HG02642 (cell line): ENCODE data around the gene ALG14.

ENCODE experiments used
- ATAC-seq: cut with Tn5 transposase; IDR thresholded peaks from one replicate; pipeline ENCODE4 v1.9.1; 2021; ENCODE audit warnings: mild to moderate bottlenecking; ENCODE audit not compliant: unreplicated experiment, poor library complexity

Gene ALG14

DNA sequence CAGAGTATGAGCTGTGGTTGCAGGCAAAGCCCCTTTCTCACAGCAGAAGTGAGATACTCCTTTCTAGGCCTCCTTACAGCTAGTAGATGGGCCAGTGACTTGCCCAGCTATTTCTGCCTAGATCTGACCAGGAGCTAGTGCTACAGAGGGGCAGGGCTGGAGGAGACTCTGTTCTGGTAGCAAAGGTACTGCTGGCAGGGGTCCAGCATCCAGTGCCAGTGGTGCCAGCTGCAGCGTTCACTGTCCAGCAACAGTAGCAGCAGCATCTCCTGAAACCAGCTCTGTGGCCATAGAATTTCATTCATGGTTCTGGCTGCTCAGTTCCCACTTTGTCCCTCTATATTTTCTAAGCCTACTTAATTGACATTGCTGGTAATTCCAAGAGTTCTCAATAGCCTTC lies 83.4 kb downstream of the ALG14 start:
- ATAC-seq, result no peak

- no peak for ATAC-seq
Measured at GRCh38 chr1:94988356-94988755, 84.4 kb downstream of the ALG14 start.

DNA sequence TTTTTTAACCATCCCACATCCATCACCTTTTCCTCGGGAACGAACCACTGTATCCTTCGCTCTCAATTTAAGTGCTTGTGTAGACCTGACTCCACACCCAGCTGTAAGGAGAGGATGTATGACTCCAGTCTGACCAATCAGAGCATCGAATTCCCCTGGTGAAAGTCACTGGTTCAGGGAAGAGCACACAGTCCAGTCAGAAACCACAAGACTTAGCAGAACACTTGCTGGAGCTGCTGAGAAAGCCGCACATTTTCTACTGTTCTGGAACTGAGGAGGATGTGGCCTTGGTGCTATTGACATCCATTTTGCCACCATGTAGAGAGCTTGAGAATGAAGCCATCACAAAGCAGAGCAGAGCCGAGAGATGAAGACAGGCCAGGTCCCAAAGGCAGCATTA lies 86.0 kb downstream of the ALG14 start:
- no peak for ATAC-seq

GRCh38 chr1:94983171-94983739 lies 89.5 kb downstream of the ALG14 start:
- no peak for ATAC-seq

GRCh38 chr1:94982398-94982797 lies 90.4 kb downstream of the ALG14 start:
- ATAC-seq, result no peak

DNA sequence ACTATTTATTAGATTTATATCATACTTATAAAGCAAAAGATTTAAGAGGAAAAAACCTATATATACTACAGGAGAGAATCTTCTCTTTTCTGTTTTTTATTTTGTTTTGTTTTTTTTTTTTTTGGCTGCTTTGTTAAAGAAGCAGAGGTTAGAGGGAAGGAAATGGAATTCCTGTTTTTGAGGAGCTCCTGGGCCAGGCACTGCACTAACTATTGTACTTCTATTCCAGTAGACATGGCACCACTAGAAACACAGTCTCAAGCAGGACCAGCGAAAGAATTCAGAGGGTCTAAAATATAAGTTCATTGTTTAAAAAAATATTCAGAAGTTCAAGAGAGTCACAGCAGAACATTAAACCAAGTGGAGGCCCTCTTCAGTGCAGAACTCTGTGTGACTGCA lies 91.2 kb downstream of the ALG14 start:
- ATAC-seq, result no peak

DNA sequence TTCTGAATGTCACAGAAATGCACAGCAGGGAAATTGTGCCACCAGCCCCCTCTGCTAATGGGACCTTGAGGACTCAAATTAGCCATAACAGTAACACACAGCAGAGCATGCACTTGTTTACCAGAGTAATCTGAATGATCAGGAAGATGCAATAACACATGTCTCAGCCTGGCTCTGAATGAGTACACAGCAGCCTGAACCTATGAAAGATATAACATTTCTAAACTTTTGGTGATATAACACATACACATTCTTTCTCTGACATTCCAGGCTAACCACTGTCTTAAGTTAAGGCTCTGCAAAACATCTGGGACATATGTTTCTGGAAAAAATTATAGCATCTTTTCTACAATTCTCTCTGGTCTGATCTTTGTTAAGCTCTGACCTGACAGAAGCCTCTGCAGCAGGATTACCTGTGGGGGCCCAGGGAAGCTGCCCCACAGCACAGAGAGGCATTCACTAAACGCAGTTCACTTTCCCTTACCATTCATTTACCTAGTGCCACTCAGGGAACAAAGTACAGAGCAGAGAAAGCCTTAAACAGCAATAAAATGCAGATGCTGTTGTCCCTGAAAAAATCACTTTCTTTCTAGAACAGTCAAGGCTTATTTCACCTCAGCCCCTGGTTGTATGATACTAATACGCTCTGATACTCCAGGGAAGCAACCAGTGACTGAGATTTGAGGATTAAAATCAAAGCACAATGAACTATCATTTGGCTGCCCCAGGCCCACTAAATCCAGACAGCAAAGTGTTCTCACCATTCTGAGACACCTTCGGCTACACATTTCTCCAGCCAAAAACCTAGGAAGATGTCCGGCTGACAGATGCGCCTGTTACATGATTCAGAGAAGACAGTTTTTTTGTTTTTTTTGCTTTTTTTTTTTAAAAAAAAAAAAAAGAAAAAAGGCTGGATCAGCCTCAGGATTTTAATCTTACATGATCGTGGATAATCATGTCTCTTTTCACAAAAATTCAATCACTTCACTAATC lies 91.9 kb downstream of the ALG14 start:
- ATAC-seq, result no peak

- ATAC-seq, result no peak
Measured at GRCh38 chr1:94979656-94980581, 92.8 kb downstream of the ALG14 start.

GRCh38 chr1:94979131-94979530 lies 93.6 kb downstream of the ALG14 start:
- ATAC-seq, result no peak

GRCh38 chr1:94978401-94978800 lies 94.3 kb downstream of the ALG14 start:
- ATAC-seq, result no peak

DNA sequence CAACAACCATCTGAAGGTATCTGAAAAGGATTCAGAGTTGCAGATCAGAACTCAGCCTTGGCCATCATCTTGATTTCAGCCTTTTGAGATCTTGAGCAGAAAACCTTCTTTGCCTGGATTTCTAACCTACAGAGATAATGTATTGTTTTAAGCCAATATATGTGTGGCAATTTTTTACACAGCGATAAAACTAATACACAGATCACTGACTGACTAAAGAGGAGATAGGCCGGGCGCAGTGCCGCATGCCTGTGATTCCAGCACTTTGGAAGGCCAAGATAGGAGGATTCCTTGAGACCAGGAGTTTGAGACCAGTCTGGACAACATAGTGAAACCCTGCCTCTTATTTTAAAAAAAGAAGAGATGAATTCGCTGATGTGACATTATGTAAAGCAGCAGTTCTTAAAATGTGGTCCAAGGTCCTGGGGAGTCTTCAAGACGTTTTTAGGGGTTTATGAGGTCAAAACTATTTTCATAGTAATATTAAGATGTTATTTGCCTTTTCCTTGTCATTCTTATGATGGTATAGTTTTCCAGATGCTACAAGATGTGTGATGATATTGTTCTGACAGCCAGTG lies 95.7 kb downstream of the ALG14 start:
- ATAC-seq, result no peak

GRCh38 chr1:94974824-94975223 lies 97.9 kb downstream of the ALG14 start:
- no peak for ATAC-seq

GRCh38 chr1:94974241-94974640 lies 98.5 kb downstream of the ALG14 start:
- no peak for ATAC-seq

DNA sequence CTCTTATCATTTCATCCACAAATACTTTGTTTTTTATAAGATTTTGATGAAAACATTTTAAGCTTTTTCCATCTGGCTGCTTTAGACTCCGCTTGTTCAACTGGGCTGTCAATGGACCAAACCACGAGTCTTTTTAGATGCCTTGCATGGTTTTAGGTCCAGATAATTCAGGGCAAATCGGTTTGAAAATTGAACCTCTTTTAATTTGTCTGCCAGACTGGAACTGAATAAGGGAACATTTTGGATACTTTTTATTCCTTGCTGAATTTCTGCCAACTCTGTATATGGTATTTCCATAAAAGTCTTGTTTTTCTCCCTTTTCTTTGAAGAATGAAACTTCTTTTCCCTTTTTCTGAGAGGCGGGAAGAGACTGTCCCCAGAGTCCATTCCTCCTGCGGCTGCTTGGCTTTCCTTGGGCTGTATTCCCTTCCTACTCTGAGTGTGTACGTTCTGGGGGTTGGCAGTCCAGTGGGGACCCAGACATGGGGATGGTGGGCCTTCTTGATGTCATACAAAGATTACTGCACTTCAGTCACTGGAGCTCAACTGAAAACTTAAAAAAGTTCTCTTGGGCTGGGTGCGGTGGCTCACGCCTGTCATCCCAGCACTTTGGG lies 99.3 kb downstream of the ALG14 start:
- ATAC-seq, result no peak

DNA sequence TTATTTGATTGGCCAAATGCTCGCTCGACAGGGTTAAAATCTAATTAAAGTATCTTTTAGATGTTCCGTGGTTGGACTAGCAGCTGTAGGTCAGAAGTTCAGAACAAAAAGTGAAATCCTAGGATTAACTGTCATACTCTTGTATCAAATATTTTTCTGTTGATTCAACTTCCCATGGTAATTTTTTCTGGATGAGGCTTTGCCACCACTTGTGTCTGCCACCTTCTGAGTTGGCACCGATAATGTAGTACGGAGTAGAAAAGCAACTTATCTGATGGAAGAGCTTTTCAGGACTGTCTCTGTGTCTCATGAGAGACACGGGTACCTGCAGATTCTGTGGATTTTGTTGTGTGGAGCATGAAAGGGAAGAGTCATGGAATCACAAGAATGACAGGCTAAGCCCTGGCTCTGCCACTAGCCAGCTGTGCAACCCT lies 101.2 kb downstream of the ALG14 start:
- ATAC-seq, result no peak

DNA sequence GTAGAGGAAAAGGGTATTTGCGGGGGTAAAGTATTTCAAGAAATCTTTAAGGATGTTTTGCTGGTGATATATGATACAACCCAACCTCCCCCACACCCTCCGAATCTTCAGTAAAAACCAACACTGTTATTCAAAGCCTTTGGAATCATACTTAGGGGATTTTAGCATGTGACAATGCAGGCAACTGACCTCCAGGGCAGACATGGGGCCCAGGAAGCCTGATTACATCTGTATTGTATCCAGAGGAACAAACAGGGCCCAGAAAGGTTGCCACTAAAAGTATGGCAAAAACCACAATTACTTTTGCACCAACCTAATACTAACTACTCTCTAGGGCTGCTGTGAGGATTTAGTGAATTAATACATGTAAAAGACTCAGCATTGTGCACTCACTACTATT lies 102.0 kb downstream of the ALG14 start:
- no peak for ATAC-seq

GRCh38 chr1:94969137-94969536 lies 103.6 kb downstream of the ALG14 start:
- no peak for ATAC-seq

DNA sequence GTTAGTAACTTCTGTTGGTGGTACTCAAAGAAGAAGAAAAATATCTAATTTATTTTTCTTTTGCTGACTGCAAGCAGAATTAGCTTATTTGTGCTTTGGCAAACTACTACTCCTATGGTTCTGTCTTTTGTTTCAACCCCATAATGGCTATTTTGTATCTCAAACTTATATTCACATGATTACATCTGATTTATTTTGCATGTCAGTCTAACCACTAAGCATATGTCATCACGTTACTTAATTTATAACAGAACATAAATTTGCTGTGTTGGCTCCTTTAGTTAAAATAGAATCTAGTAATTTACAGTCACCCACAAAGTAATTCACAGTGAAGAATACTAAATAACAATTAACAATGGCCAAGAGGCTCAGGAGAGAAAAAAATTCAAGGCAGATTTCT lies 106.7 kb downstream of the ALG14 start:
- ATAC-seq, result no peak

- no peak for ATAC-seq
Measured at GRCh38 chr1:94963864-94964263, 108.9 kb downstream of the ALG14 start.
